ENCODE data around the gene DIAPH3.

Gene DIAPH3

GRCh38 chr13:60164234-60164889 is 634 bp upstream of the DIAPH3 start:
- whole genome bisulfite sequencing, 2 donors (ENCODE audit: extremely low coverage in 2 of 2, insufficient read length in 2 of 2, insufficient replicate concordance in 1 of 2): no CpG with 5 or more reads among the region's 9 CpGs
- no peak for DNase-seq (ENCODE audit: low spot score)
- peak overlapping the region; percentile 89 for H3K27ac ChIP-seq (replicated peaks; ENCODE audit: low read length)

GRCh38 chr13:60162096-60162495 is 1.6 kb downstream of the DIAPH3 start:
- no peak overlapping the region for H3K27ac ChIP-seq (replicated peaks; ENCODE audit: low read length)
- no peaks in the 10 kb centered on the region for H3K27me3 ChIP-seq (ENCODE audit: control insufficient read depth in 3 of 3, insufficient read depth in 3 of 3, low read depth in 1 of 3, low read length in 3 of 3)
- H3K4ac ChIP-seq (ENCODE audit: low read length): no peak overlapping the region
- peaks cover 0 to 5% of the 10 kb centered on the region in 2 donors for H3K4me1 ChIP-seq (ENCODE audit: control insufficient read depth in 2 of 2, insufficient read depth in 1 of 2, low read depth in 1 of 2, low read length in 2 of 2)
- H3K23ac ChIP-seq (ENCODE audit: low read depth, low read length, poor library complexity): no peak overlapping the region
- no peak for DNase-seq (ENCODE audit: low spot score)
- H2AFZ ChIP-seq (ENCODE audit: low read length): no peak overlapping the region
- no peak overlapping the region for H3K4me2 ChIP-seq (ENCODE audit: insufficient read depth, low read length, poor library complexity, severe bottlenecking)
- H3K9ac ChIP-seq (ENCODE audit: low read depth, low read length, poor library complexity): no peak overlapping the region
- no peak overlapping the region for H2AK5ac ChIP-seq (ENCODE audit: low read depth, low read length)
- H3K4me3 ChIP-seq (ENCODE audit: low read length in 2 of 2): peak overlapping the region in 1 of 2 donors; percentile 79
- no peak overlapping the region for H2BK120ac ChIP-seq (ENCODE audit: low read depth, low read length)
- no peak overlapping the region for H2BK15ac ChIP-seq (ENCODE audit: low read length)
- peaks cover under 1 to 19% of the 10 kb centered on the region in 2 donors for H3K9me3 ChIP-seq (replicated peaks in 1 of 2; ENCODE audit: control insufficient read depth in 2 of 2, insufficient read depth in 1 of 2, low read depth in 1 of 2, low read length in 2 of 2)
- peaks cover 5 to 27% of the 10 kb centered on the region in 2 donors for H3K36me3 ChIP-seq (replicated peaks in 1 of 2; ENCODE audit: control insufficient read depth in 2 of 2, insufficient read depth in 2 of 2, low read length in 2 of 2)
- no peak overlapping the region for H4K8ac ChIP-seq (ENCODE audit: low read depth, low read length)
- H2BK12ac ChIP-seq (ENCODE audit: low read length): no peak overlapping the region
- H2BK5ac ChIP-seq (ENCODE audit: low read length): no peak overlapping the region
- H3K18ac ChIP-seq (ENCODE audit: low read length): no peak overlapping the region
- H3K14ac ChIP-seq (ENCODE audit: low read length): no peak overlapping the region
- no peak overlapping the region for H4K91ac ChIP-seq (ENCODE audit: low read depth, low read length, poor library complexity)
- H3K79me1 ChIP-seq (ENCODE audit: low read depth, low read length): peaks cover 4% of the 10 kb centered on the region

More at GRCh38 chr13:60164234-60164889, 634 bp upstream of the DIAPH3 start:
- Histone ChIP-seq H3K9me3 (replicated peaks in 1 of 2; ENCODE audit: control insufficient read depth in 2 of 2, insufficient read depth in 1 of 2, low read depth in 1 of 2, low read length in 2 of 2) (peaks cover 0 to 10% of the 10 kb centered on the region in 2 donors), H3K4me1 (ENCODE audit: control insufficient read depth in 2 of 2, insufficient read depth in 1 of 2, low read depth in 1 of 2, low read length in 2 of 2) (no peaks in the 10 kb centered on the region), H3K4me3 (ENCODE audit: low read length in 2 of 2) (peak overlapping the region; percentile 79 to 91), H3K27me3 (ENCODE audit: control insufficient read depth in 3 of 3, insufficient read depth in 3 of 3, low read depth in 1 of 3, low read length in 3 of 3) (no peaks in the 10 kb centered on the region), H4K91ac (ENCODE audit: low read depth, low read length, poor library complexity) (peak overlapping the region; percentile 98), H3K4me2 (ENCODE audit: insufficient read depth, low read length, poor library complexity, severe bottlenecking) (peak overlapping the region; percentile 84), H2BK5ac (ENCODE audit: low read length) (peak overlapping the region; percentile 80), H2AK5ac (ENCODE audit: low read depth, low read length) (peak overlapping the region; percentile 91), H4K8ac (ENCODE audit: low read depth, low read length) (no peak overlapping the region), H3K36me3 (replicated peaks in 1 of 2; ENCODE audit: control insufficient read depth in 2 of 2, insufficient read depth in 2 of 2, low read length in 2 of 2) (peaks cover 5 to 19% of the 10 kb centered on the region in 2 donors), H3K79me1 (ENCODE audit: low read depth, low read length) (peaks cover 4% of the 10 kb centered on the region), H2BK120ac (ENCODE audit: low read depth, low read length) (no peak overlapping the region), H2BK15ac (ENCODE audit: low read length) (peak overlapping the region; percentile 64), H2AFZ (ENCODE audit: low read length) (peak overlapping the region; percentile 92), H3K18ac (ENCODE audit: low read length) (peak overlapping the region; percentile 98), H3K9ac (ENCODE audit: low read depth, low read length, poor library complexity) (peak overlapping the region; percentile 86), H3K14ac (ENCODE audit: low read length) (peak overlapping the region; percentile 76), H3K23ac (ENCODE audit: low read depth, low read length, poor library complexity) (peak overlapping the region; percentile 77), H3K4ac (ENCODE audit: low read length) (no peak overlapping the region), H2BK12ac (ENCODE audit: low read length) (no peak overlapping the region)

GRCh38 chr13:60158321-60158801 is 5.4 kb downstream of the DIAPH3 start:
- Histone ChIP-seq H3K14ac (ENCODE audit: low read length) (no peak overlapping the region), H2BK15ac (ENCODE audit: low read length) (no peak overlapping the region), H3K36me3 (replicated peaks in 1 of 2; ENCODE audit: control insufficient read depth in 2 of 2, insufficient read depth in 2 of 2, low read length in 2 of 2) (peaks cover 5 to 37% of the 10 kb centered on the region in 2 donors), H4K8ac (ENCODE audit: low read depth, low read length) (no peak overlapping the region), H3K27me3 (ENCODE audit: control insufficient read depth in 3 of 3, insufficient read depth in 3 of 3, low read depth in 1 of 3, low read length in 3 of 3) (no peaks in the 10 kb centered on the region), H3K18ac (ENCODE audit: low read length) (peak overlapping the region; percentile 66), H2AK5ac (ENCODE audit: low read depth, low read length) (no peak overlapping the region), H3K4me1 (ENCODE audit: control insufficient read depth in 2 of 2, insufficient read depth in 1 of 2, low read depth in 1 of 2, low read length in 2 of 2) (peaks cover 0 to 7% of the 10 kb centered on the region in 2 donors), H3K4me2 (ENCODE audit: insufficient read depth, low read length, poor library complexity, severe bottlenecking) (no peak overlapping the region), H2BK120ac (ENCODE audit: low read depth, low read length) (no peak overlapping the region), H3K9ac (ENCODE audit: low read depth, low read length, poor library complexity) (no peak overlapping the region), H4K91ac (ENCODE audit: low read depth, low read length, poor library complexity) (no peak overlapping the region), H2BK12ac (ENCODE audit: low read length) (no peak overlapping the region), H3K79me1 (ENCODE audit: low read depth, low read length) (no peaks in the 10 kb centered on the region), H3K4ac (ENCODE audit: low read length) (no peak overlapping the region), H3K9me3 (replicated peaks in 1 of 2; ENCODE audit: control insufficient read depth in 2 of 2, insufficient read depth in 1 of 2, low read depth in 1 of 2, low read length in 2 of 2) (peaks cover 2 to 20% of the 10 kb centered on the region in 2 donors), H2AFZ (ENCODE audit: low read length) (peak overlapping the region; percentile 1), H3K4me3 (ENCODE audit: low read length in 2 of 2) (no peak overlapping the region), H2BK5ac (ENCODE audit: low read length) (no peak overlapping the region), H3K27ac (replicated peaks; ENCODE audit: low read length) (peak overlapping the region; percentile 89), H3K23ac (ENCODE audit: low read depth, low read length, poor library complexity) (no peak overlapping the region)
- DNase-seq (ENCODE audit: low spot score): peak; percentile 53

- Histone ChIP-seq H3K36me3 (replicated peaks in 1 of 2; ENCODE audit: control insufficient read depth in 2 of 2, insufficient read depth in 2 of 2, low read length in 2 of 2) (peaks cover 1 to 27% of the 10 kb centered on the region in 2 donors), H3K23ac (ENCODE audit: low read depth, low read length, poor library complexity) (no peak overlapping the region), H2BK5ac (ENCODE audit: low read length) (no peak overlapping the region), H2BK12ac (ENCODE audit: low read length) (no peak overlapping the region), H2AFZ (ENCODE audit: low read length) (no peak overlapping the region), H3K9me3 (replicated peaks in 1 of 2; ENCODE audit: control insufficient read depth in 2 of 2, insufficient read depth in 1 of 2, low read depth in 1 of 2, low read length in 2 of 2) (peaks cover 2 to 13% of the 10 kb centered on the region in 2 donors), H3K4me2 (ENCODE audit: insufficient read depth, low read length, poor library complexity, severe bottlenecking) (no peak overlapping the region), H2BK120ac (ENCODE audit: low read depth, low read length) (no peak overlapping the region), H3K27me3 (ENCODE audit: control insufficient read depth in 3 of 3, insufficient read depth in 3 of 3, low read depth in 1 of 3, low read length in 3 of 3) (no peaks in the 10 kb centered on the region), H3K27ac (replicated peaks; ENCODE audit: low read length) (no peak overlapping the region), H3K4ac (ENCODE audit: low read length) (no peak overlapping the region), H3K14ac (ENCODE audit: low read length) (no peak overlapping the region), H3K79me1 (ENCODE audit: low read depth, low read length) (no peaks in the 10 kb centered on the region), H2BK15ac (ENCODE audit: low read length) (no peak overlapping the region), H3K9ac (ENCODE audit: low read depth, low read length, poor library complexity) (no peak overlapping the region), H3K4me1 (ENCODE audit: control insufficient read depth in 2 of 2, insufficient read depth in 1 of 2, low read depth in 1 of 2, low read length in 2 of 2) (peaks cover 0 to 7% of the 10 kb centered on the region in 2 donors), H3K4me3 (ENCODE audit: low read length in 2 of 2) (no peak overlapping the region), H4K8ac (ENCODE audit: low read depth, low read length) (no peak overlapping the region), H3K18ac (ENCODE audit: low read length) (no peak overlapping the region), H4K91ac (ENCODE audit: low read depth, low read length, poor library complexity) (no peak overlapping the region), H2AK5ac (ENCODE audit: low read depth, low read length) (no peak overlapping the region)
- DNase-seq (ENCODE audit: low spot score): no peak
These were observed 7.8 kb downstream of the DIAPH3 start for GRCh38 chr13:60155978-60156377.
